Gastroesophageal sphincter (tissue), 3 donors: Measurements from ENCODE around the gene ABI3BP.

Experiments
- CTCF ChIP-seq, 4 experiments: fragments of 200-600 bp in 2 of 4; fragments of 450-650 bp in 2 of 4; sonication (generic) in 1 of 4; IDR thresholded peaks; one replicate each; pipeline ENCODE4 v1.5.1; 2017 to 2019; ENCODE audit warnings: antibody characterized with exemption in 4 of 4, mild to moderate bottlenecking in 2 of 4, moderate library complexity in 2 of 4
- EP300 ChIP-seq: sonication (generic); formaldehyde crosslinking; IDR thresholded peaks from one replicate; pipeline ENCODE4 v1.6.1; 2017; ENCODE audit warnings: antibody characterized with exemption, mild to moderate bottlenecking
- POLR2A ChIP-seq, 2 donors: fragments of 450-650 bp; IDR thresholded peaks; one replicate each; pipeline ENCODE4 v1.6.1; 2017; ENCODE audit warnings: antibody characterized with exemption in 2 of 2, mild to moderate bottlenecking in 2 of 2, moderate library complexity in 1 of 2
- POLR2AphosphoS5 ChIP-seq: sonication (generic); formaldehyde crosslinking; IDR thresholded peaks from one replicate; pipeline ENCODE4 v1.6.1; 2017; ENCODE audit warnings: antibody characterized with exemption

DNA sequence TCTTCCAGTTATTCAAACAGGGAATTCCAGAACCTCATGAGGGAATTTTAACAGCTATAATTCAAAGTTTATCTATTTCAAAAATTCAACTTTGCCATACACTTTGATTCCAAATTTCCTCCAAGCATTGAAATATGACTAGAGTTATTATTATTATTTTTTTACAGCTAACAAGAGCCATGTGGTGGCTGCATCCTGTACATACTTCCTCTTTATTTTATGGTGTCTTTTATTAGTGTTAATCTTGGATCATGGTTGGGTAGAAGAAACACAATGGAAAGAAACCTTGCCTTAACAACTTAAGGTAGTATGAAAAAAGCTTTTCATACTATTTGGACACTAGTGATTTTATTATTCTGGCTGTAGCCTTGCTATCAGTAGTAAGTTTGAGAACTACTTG, 231.3 kb downstream of the ABI3BP start:
- no peak for TF ChIP-seq CTCF (IDR thresholded peaks at IDR 0.05)
- TF ChIP-seq POLR2A (IDR thresholded peaks at IDR 0.05) = no peak
- TF ChIP-seq POLR2AphosphoS5 = no peak
- no peak for TF ChIP-seq EP300
